Measurements from ENCODE around the gene EPHA1. TPM values are rescaled to one million over a fixed set of nuclear protein-coding genes. Genes with fewer than 3 reads are reported as not detected.
A peak's percentile ranks its signal among the peaks of the same experiment; 100 is the strongest.

The EPHA1 gene
- total RNA-seq, 5 donors from 2014 or later (not counting 1 experiment from before 2014, with no cell fraction given) = 23.8 to 49.8 (median 43.5) TPM

- Mint-ChIP-seq H3K9me3 (no peaks in the 10 kb centered on the region), H3K4me3 (no peak overlapping the region), H3K27ac (no peak overlapping the region), H3K27me3 (no peaks in the 10 kb centered on the region), H3K4me1 (peaks cover 0 to 2% (median 0%) of the 10 kb centered on the region in 3 donors), H3K36me3 (no peaks in the 10 kb centered on the region)
- H3K4me1 ChIP-seq (ENCODE audit: control insufficient read depth in 1 of 2, extremely low read depth in 1 of 2, insufficient read depth in 2 of 2, low read length in 2 of 2) = no peaks in the 10 kb centered on the region
- ChIA-PET POLR2A (interaction anchor here in 1 of 2 donors (0.6 kb wide), 1 partner anchor 342 kb away, joined by 5 read pairs; no protein-coding TSS in a partner anchor), CTCF (no interaction called here)
- H3K36me3 ChIP-seq (ENCODE audit: control insufficient read depth in 2 of 2, extremely low read depth in 1 of 2, insufficient read depth in 1 of 2, low read length in 1 of 2) = no peaks in the 10 kb centered on the region
- no peak overlapping the region for H3K4me3 ChIP-seq (ENCODE audit: control insufficient read depth in 1 of 2, extremely low read depth in 1 of 2, low read length in 1 of 2)
- 98% methylated on average over 5 of the region's 9 CpGs for WGBS (ENCODE audit: insufficient coverage)
- no peak for DNase-seq
- no peak for ATAC-seq (replicated peaks in 1 of 4)
- H3K27ac ChIP-seq (ENCODE audit: low read length) = no peak overlapping the region
- H3K27me3 ChIP-seq (replicated peaks in 1 of 2; ENCODE audit: control insufficient read depth in 2 of 2, extremely low read depth in 1 of 2, insufficient read depth in 2 of 2, low read length in 1 of 2) = peaks cover 0 to 16% of the 10 kb centered on the region in 2 experiments
- H3K9me3 ChIP-seq = no peaks in the 10 kb centered on the region
Observed at GRCh38 chr7:143351574-143351973, 57.1 kb downstream of the EPHA1 start.

- ChIA-PET CTCF (no interaction called here), POLR2A (interaction anchor here in 1 of 2 donors (0.7 kb wide), 1 partner anchor 909 kb away, joined by 6 read pairs; no protein-coding TSS in a partner anchor)
- 71% methylated on average over 5 of the region's 5 CpGs for WGBS (ENCODE audit: insufficient coverage)
Observed at GRCh38 chr7:143351060-143351459, 57.6 kb downstream of the EPHA1 start.

GRCh38 chr7:143347950-143348349 lies 60.7 kb downstream of the EPHA1 start:
- Histone ChIP-seq H3K36me3 (ENCODE audit: control insufficient read depth in 2 of 2, extremely low read depth in 1 of 2, insufficient read depth in 1 of 2, low read length in 1 of 2) (no peaks in the 10 kb centered on the region), H3K27me3 (replicated peaks in 1 of 2; ENCODE audit: control insufficient read depth in 2 of 2, extremely low read depth in 1 of 2, insufficient read depth in 2 of 2, low read length in 1 of 2) (peaks cover 0 to 12% of the 10 kb centered on the region in 2 experiments), H3K4me3 (ENCODE audit: control insufficient read depth in 1 of 2, extremely low read depth in 1 of 2, low read length in 1 of 2) (no peak overlapping the region), H3K4me1 (ENCODE audit: control insufficient read depth in 1 of 2, extremely low read depth in 1 of 2, insufficient read depth in 2 of 2, low read length in 2 of 2) (peaks cover 4 to 8% of the 10 kb centered on the region in 2 experiments), H3K27ac (ENCODE audit: low read length) (no peak overlapping the region), H3K9me3 (no peaks in the 10 kb centered on the region)
- peaks cover 8 to 10% (median 10%) of the 10 kb centered on the region in 3 donors for H3K4me1 Mint-ChIP-seq
- peaks cover 0 to 2% of the 10 kb centered on the region in 2 donors for H3K27me3 Mint-ChIP-seq
- no peak overlapping the region for H3K27ac Mint-ChIP-seq
- no CpG with 5 or more reads among the region's 5 CpGs for WGBS (ENCODE audit: insufficient coverage)
- no peak overlapping the region for H3K4me3 Mint-ChIP-seq
- ChIA-PET CTCF (interaction anchor here in 1 of 2 donors (0.6 kb wide), 1 partner anchor 12 kb away, joined by 3 read pairs; no protein-coding TSS in a partner anchor), POLR2A (interaction anchor here in 1 of 2 donors (0.7 kb wide), 1 partner anchor 97 kb away, joined by 5 read pairs; no protein-coding TSS in a partner anchor)
- no peak for ATAC-seq (replicated peaks in 1 of 4)
- H3K9me3 Mint-ChIP-seq = no peaks in the 10 kb centered on the region
- H3K36me3 Mint-ChIP-seq = no peaks in the 10 kb centered on the region
- no peak for DNase-seq

More at GRCh38 chr7:143351060-143351459, 57.6 kb downstream of the EPHA1 start:
- Histone ChIP-seq H3K4me1 (ENCODE audit: control insufficient read depth in 1 of 2, extremely low read depth in 1 of 2, insufficient read depth in 2 of 2, low read length in 2 of 2) (no peaks in the 10 kb centered on the region), H3K27ac (ENCODE audit: low read length) (no peak overlapping the region), H3K4me3 (ENCODE audit: control insufficient read depth in 1 of 2, extremely low read depth in 1 of 2, low read length in 1 of 2) (no peak overlapping the region), H3K36me3 (ENCODE audit: control insufficient read depth in 2 of 2, extremely low read depth in 1 of 2, insufficient read depth in 1 of 2, low read length in 1 of 2) (no peaks in the 10 kb centered on the region), H3K27me3 (replicated peaks in 1 of 2; ENCODE audit: control insufficient read depth in 2 of 2, extremely low read depth in 1 of 2, insufficient read depth in 2 of 2, low read length in 1 of 2) (peaks cover 0 to 16% of the 10 kb centered on the region in 2 experiments), H3K9me3 (no peaks in the 10 kb centered on the region)
- no peak overlapping the region for H3K4me3 Mint-ChIP-seq
- peaks cover 0 to 2% (median 0%) of the 10 kb centered on the region in 3 donors for H3K4me1 Mint-ChIP-seq
- no peak for ATAC-seq (replicated peaks in 1 of 4)
- H3K27ac Mint-ChIP-seq = no peak overlapping the region
- no peaks in the 10 kb centered on the region for H3K27me3 Mint-ChIP-seq
- DNase-seq = no peak
- H3K9me3 Mint-ChIP-seq = no peaks in the 10 kb centered on the region
- no peaks in the 10 kb centered on the region for H3K36me3 Mint-ChIP-seq

- no CpG with 5 or more reads among the region's 4 CpGs for WGBS (ENCODE audit: insufficient coverage)
- Histone ChIP-seq H3K27ac (ENCODE audit: low read length) (no peak overlapping the region), H3K9me3 (no peaks in the 10 kb centered on the region), H3K4me3 (ENCODE audit: control insufficient read depth in 1 of 2, extremely low read depth in 1 of 2, low read length in 1 of 2) (no peak overlapping the region), H3K27me3 (replicated peaks in 1 of 2; ENCODE audit: control insufficient read depth in 2 of 2, extremely low read depth in 1 of 2, insufficient read depth in 2 of 2, low read length in 1 of 2) (peaks cover 0 to 12% of the 10 kb centered on the region in 2 experiments), H3K4me1 (ENCODE audit: control insufficient read depth in 1 of 2, extremely low read depth in 1 of 2, insufficient read depth in 2 of 2, low read length in 2 of 2) (peaks cover 4 to 8% of the 10 kb centered on the region in 2 experiments), H3K36me3 (ENCODE audit: control insufficient read depth in 2 of 2, extremely low read depth in 1 of 2, insufficient read depth in 1 of 2, low read length in 1 of 2) (no peaks in the 10 kb centered on the region)
- no peaks in the 10 kb centered on the region for H3K9me3 Mint-ChIP-seq
- H3K27me3 Mint-ChIP-seq = peaks cover 0 to 10% of the 10 kb centered on the region in 2 donors
- no peaks in the 10 kb centered on the region for H3K36me3 Mint-ChIP-seq
- ATAC-seq (replicated peaks in 1 of 4) = no peak
- H3K27ac Mint-ChIP-seq = no peak overlapping the region
- DNase-seq = no peak
- ChIA-PET CTCF (interaction anchor here (0.5 to 1.5 kb wide), 5 partner anchors 58 to 710 kb away, joined by 3 to 4 read pairs (median 3); partner anchors contain the start of gene CASP2 (in 1 of the 2)), POLR2A (no interaction called here)
- H3K4me1 Mint-ChIP-seq = peaks cover 8 to 10% (median 10%) of the 10 kb centered on the region in 3 donors
- peak overlapping the region in 1 of 3 donors; percentile 69 for H3K4me3 Mint-ChIP-seq
Observed at GRCh38 chr7:143346018-143346417, 62.6 kb downstream of the EPHA1 start.

GRCh38 chr7:143345428-143345900 lies 63.2 kb downstream of the EPHA1 start:
- H3K36me3 Mint-ChIP-seq = no peaks in the 10 kb centered on the region
- H3K9me3 ChIP-seq = no peaks in the 10 kb centered on the region
- WGBS (ENCODE audit: insufficient coverage) = 15% methylated on average over 33 of the region's 35 CpGs
- H3K4me3 ChIP-seq (ENCODE audit: control insufficient read depth in 1 of 2, extremely low read depth in 1 of 2, low read length in 1 of 2) = peak overlapping the region in 1 of 2 donors; percentile 33
- H3K4me1 Mint-ChIP-seq = peaks cover 8 to 10% (median 10%) of the 10 kb centered on the region in 3 donors
- peaks cover 0 to 11% of the 10 kb centered on the region in 2 donors for H3K27me3 Mint-ChIP-seq
- H3K36me3 ChIP-seq (ENCODE audit: control insufficient read depth in 2 of 2, extremely low read depth in 1 of 2, insufficient read depth in 1 of 2, low read length in 1 of 2) = no peaks in the 10 kb centered on the region
- H3K4me3 Mint-ChIP-seq = peak overlapping the region; percentile 50 to 69 (median 59)
- peaks cover 4 to 8% of the 10 kb centered on the region in 2 experiments for H3K4me1 ChIP-seq (ENCODE audit: control insufficient read depth in 1 of 2, extremely low read depth in 1 of 2, insufficient read depth in 2 of 2, low read length in 2 of 2)
- ChIA-PET CTCF (interaction anchor here (0.5 to 1.5 kb wide), 6 partner anchors 44 to 711 kb away, joined by 3 to 4 read pairs (median 3); partner anchors contain the start of gene CASP2 (in 1 of the 2)), POLR2A (no interaction called here)
- peak overlapping the region in 1 of 2 donors; percentile 4 for H3K27ac Mint-ChIP-seq
- H3K27me3 ChIP-seq (replicated peaks in 1 of 2; ENCODE audit: control insufficient read depth in 2 of 2, extremely low read depth in 1 of 2, insufficient read depth in 2 of 2, low read length in 1 of 2) = peaks cover 0 to 12% of the 10 kb centered on the region in 2 experiments
- DNase-seq = peak; percentile 37 to 78 (median 57)
- no peaks in the 10 kb centered on the region for H3K9me3 Mint-ChIP-seq
- ATAC-seq (replicated peaks in 1 of 4) = peak; percentile 96 to 100 (median 98)
- no peak overlapping the region for H3K27ac ChIP-seq (ENCODE audit: low read length)

GRCh38 chr7:143343596-143343995 lies 65.1 kb downstream of the EPHA1 start:
- H3K9me3 ChIP-seq = no peaks in the 10 kb centered on the region

More at GRCh38 chr7:143343596-143343995, 65.1 kb downstream of the EPHA1 start:
- no peaks in the 10 kb centered on the region for H3K36me3 ChIP-seq (ENCODE audit: control insufficient read depth in 2 of 2, extremely low read depth in 1 of 2, insufficient read depth in 1 of 2, low read length in 1 of 2)
- no peak overlapping the region for H3K4me3 ChIP-seq (ENCODE audit: control insufficient read depth in 1 of 2, extremely low read depth in 1 of 2, low read length in 1 of 2)
- H3K27me3 ChIP-seq (replicated peaks in 1 of 2; ENCODE audit: control insufficient read depth in 2 of 2, extremely low read depth in 1 of 2, insufficient read depth in 2 of 2, low read length in 1 of 2) = peaks cover 0 to 12% of the 10 kb centered on the region in 2 experiments
- H3K36me3 Mint-ChIP-seq = no peaks in the 10 kb centered on the region
- CTCF ChIA-PET = interaction anchor here (0.6 to 1.4 kb wide), 4 partner anchors 64 to 123 kb away, joined by 3 to 6 read pairs (median 4); no protein-coding TSS in a partner anchor
- no peak overlapping the region for H3K27ac ChIP-seq (ENCODE audit: low read length)
- H3K27ac Mint-ChIP-seq = no peak overlapping the region
- ATAC-seq (replicated peaks in 1 of 4) = no peak
- H3K4me3 Mint-ChIP-seq = no peak overlapping the region
- H3K4me1 Mint-ChIP-seq = peaks cover 8 to 10% (median 10%) of the 10 kb centered on the region in 3 donors
- H3K4me1 ChIP-seq (ENCODE audit: control insufficient read depth in 1 of 2, extremely low read depth in 1 of 2, insufficient read depth in 2 of 2, low read length in 2 of 2) = peaks cover 4 to 8% of the 10 kb centered on the region in 2 experiments
- H3K9me3 Mint-ChIP-seq = no peaks in the 10 kb centered on the region
- peaks cover 0 to 25% of the 10 kb centered on the region in 2 donors for H3K27me3 Mint-ChIP-seq
- DNase-seq = no peak
- POLR2A ChIA-PET = interaction anchor here in 1 of 2 donors (0.6 kb wide), 1 partner anchor 17 kb away, joined by 3 read pairs; no protein-coding TSS in a partner anchor
- WGBS (ENCODE audit: insufficient coverage) = 100% methylated on average over 2 of the region's 3 CpGs

Measured in T-cell (primary cell).